ENCODE results near the gene ANKS1B.

DNA sequence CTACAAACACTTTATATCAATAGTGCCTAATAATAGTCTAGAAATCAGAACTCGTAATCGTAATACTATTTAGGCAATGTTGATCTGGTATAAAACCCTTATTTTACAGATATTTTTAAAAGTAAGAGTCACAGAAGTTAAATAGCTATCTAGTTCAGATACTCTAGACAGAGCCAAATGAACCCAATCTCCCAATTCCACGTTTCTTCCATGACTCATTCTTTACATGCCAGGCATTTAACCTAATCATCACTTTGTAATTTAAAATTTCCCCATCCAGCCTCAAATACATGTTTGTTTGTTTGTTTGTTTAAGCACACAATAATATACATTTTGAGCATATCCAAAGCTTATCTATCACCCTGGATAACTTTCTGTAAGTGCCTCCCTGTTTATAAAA is 373.6 kb downstream of the ANKS1B start:
- TF ChIP-seq, protein P1, sequence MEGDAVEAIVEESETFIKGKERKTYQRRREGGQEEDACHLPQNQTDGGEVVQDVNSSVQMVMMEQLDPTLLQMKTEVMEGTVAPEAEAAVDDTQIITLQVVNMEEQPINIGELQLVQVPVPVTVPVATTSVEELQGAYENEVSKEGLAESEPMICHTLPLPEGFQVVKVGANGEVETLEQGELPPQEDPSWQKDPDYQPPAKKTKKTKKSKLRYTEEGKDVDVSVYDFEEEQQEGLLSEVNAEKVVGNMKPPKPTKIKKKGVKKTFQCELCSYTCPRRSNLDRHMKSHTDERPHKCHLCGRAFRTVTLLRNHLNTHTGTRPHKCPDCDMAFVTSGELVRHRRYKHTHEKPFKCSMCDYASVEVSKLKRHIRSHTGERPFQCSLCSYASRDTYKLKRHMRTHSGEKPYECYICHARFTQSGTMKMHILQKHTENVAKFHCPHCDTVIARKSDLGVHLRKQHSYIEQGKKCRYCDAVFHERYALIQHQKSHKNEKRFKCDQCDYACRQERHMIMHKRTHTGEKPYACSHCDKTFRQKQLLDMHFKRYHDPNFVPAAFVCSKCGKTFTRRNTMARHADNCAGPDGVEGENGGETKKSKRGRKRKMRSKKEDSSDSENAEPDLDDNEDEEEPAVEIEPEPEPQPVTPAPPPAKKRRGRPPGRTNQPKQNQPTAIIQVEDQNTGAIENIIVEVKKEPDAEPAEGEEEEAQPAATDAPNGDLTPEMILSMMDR (IDR thresholded peaks at IDR 0.05) = no peak
- TF ChIP-seq POLR2A (IDR thresholded peaks at IDR 0.05) = no peak
- TF ChIP-seq EP300 (IDR thresholded peaks at IDR 0.05) = no peak
- no peak for TF ChIP-seq POLR2AphosphoS5 (IDR thresholded peaks at IDR 0.05)

Data from suprapubic skin (tissue), 4 donors.